GM19468 (cell line): Measurements from ENCODE around the gene CCKAR.

Experiments
- ATAC-seq: cut with Tn5 transposase; IDR thresholded peaks from one replicate; pipeline ENCODE4 v1.9.1; 2021; ENCODE audit warnings: mild to moderate bottlenecking, moderate library complexity, moderate number of reproducible peaks; ENCODE audit not compliant: unreplicated experiment; ENCODE audit errors: extremely low read depth

The CCKAR gene

GRCh38 chr4:26491449-26492170 is 1.3 kb upstream of the CCKAR start:
- ATAC-seq: no peak

GRCh38 chr4:26490960-26491284 is 638 bp upstream of the CCKAR start:
- ATAC-seq: no peak

GRCh38 chr4:26489101-26489985 is 941 bp downstream of the CCKAR start:
- ATAC-seq: no peak

- ATAC-seq: no peak
Observed at GRCh38 chr4:26485684-26486083, 4.6 kb downstream of the CCKAR start.

- no peak for ATAC-seq
Observed at GRCh38 chr4:26484516-26484915, 5.8 kb downstream of the CCKAR start.

- ATAC-seq: no peak
Observed at GRCh38 chr4:26484032-26484515, 6.2 kb downstream of the CCKAR start.

- no peak for ATAC-seq
Observed at GRCh38 chr4:26482508-26483462, 7.5 kb downstream of the CCKAR start.

GRCh38 chr4:26478330-26478729 is 12.0 kb downstream of the CCKAR start:
- no peak for ATAC-seq

- no peak for ATAC-seq
Observed at GRCh38 chr4:26476545-26476944, 13.7 kb downstream of the CCKAR start.

GRCh38 chr4:26475716-26476115 is 14.6 kb downstream of the CCKAR start:
- ATAC-seq: no peak

- no peak for ATAC-seq
Observed at GRCh38 chr4:26474551-26474950, 15.7 kb downstream of the CCKAR start.

GRCh38 chr4:26473893-26474292 is 16.4 kb downstream of the CCKAR start:
- ATAC-seq: no peak

GRCh38 chr4:26471890-26472289 is 18.4 kb downstream of the CCKAR start:
- no peak for ATAC-seq

GRCh38 chr4:26468977-26469376 is 21.3 kb downstream of the CCKAR start:
- ATAC-seq: no peak

- no peak for ATAC-seq
Observed at GRCh38 chr4:26468283-26468949, 21.9 kb downstream of the CCKAR start.

GRCh38 chr4:26467724-26468123 is 22.6 kb downstream of the CCKAR start:
- ATAC-seq: no peak

GRCh38 chr4:26466578-26467270 is 23.6 kb downstream of the CCKAR start:
- ATAC-seq: no peak

- no peak for ATAC-seq
Observed at GRCh38 chr4:26464420-26465095, 25.7 kb downstream of the CCKAR start.

GRCh38 chr4:26463386-26463785 is 26.9 kb downstream of the CCKAR start:
- ATAC-seq: no peak
